8988T (cell line): ENCODE data around the gene BDNF.
"Not testable (repeated sequence)": the region's sequence is repeated elsewhere in the genome, so short reads cannot be mapped to it uniquely, and the experiment has no call there.

Source experiments
- DNase-seq: peaks from one replicate; pipeline ENCODE4 v3.0.0; 2011

The BDNF gene

GRCh38 chr11:27665508-27666101, 34.6 kb downstream of the BDNF start:
- DNase-seq = not testable (repeated sequence)

DNA sequence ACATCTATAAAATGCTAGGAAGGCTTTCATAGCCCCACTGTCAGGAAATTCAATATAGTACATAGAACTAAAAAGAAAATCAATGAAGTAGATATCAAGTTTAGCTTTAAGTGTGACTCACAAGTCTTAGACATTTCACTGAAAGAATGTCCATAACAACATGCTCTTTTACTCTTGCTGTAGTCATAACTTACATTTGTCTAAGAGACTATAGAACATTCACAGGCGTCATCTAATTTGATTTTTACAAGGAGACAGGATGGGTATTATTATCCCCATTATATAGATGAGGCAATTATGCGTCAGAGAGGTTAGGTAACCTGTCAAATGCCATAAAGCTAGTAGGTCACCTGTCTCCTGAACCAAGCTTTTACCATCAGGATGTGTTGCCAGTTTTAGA, 36.9 kb downstream of the BDNF start:
- no peak for DNase-seq

DNA sequence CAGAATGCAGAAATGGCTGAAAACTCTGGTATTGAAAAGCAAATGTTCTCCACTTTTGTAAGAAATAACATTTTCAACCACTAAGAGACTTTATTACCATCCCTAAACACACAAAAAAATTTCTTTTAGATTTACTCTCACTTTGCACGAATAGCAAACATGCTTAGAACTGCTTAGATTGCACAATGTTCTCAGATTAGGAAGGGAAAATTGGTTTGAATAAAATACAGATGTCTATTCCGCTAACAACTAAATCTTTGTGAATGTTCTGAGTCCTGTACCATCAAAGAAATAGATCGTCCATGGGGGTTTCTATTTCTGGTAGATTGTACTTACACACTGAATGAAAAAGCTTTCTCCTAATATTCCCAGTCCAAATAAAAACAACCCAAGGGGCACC, 40.1 kb downstream of the BDNF start:
- DNase-seq = no peak

GRCh38 chr11:27658535-27659236, 41.6 kb downstream of the BDNF start:
- no peak for DNase-seq

GRCh38 chr11:27656806-27657483, 43.3 kb downstream of the BDNF start:
- DNase-seq = no peak

DNA sequence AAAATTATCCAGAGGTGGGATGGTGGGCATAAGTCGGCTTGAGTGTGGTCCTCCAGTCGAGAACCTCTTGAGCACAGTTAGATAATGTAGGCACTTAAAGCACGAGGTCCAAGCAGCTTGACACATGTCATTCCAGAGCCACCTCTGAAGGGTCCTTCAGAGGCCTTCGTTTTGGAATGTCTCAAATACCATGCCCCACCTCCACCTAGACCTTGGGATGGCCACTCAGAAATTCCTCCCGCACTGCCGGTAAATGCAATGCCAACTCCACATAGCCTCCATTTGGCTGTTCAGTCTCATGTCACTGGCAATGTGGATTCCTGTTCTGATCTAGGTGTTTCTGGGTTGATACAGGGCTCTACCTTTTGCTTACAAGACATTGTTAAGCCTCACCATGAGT, 43.9 kb downstream of the BDNF start:
- DNase-seq = no peak

DNA sequence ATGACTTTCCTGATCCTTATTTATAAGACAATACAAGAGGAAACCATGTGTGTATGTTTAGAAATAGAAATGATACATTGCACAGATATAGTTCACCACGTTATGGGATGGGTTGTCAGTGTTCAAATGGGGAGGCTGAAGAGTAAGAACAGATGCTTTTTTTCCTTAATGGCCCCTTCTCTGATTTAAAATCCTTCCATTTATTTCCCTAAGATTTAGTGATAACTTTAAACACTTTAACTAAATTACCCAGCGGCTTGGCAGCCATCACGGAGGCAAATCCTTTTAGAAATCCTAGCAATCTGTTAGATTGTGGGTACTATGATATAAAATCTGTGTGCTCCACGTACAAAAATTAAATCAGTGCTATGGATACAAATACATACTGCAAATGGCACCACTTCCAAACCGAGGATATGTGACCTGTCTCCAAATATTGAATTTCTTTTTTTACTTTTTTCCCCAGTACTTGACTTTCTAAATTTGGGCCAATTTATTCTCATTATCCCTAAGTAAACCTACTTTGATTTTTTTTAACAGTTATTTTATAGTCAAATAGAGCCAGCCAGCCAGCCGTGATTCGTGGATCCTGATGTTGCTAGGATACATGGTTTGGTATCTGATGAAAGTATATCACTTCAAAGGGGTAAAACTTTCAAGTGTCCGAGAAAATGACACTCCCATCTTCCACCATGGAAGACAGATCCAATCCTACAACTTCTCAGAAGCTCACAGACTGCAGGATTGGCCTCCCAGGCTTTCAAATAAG, 46.1 kb downstream of the BDNF start:
- DNase-seq = no peak

DNA sequence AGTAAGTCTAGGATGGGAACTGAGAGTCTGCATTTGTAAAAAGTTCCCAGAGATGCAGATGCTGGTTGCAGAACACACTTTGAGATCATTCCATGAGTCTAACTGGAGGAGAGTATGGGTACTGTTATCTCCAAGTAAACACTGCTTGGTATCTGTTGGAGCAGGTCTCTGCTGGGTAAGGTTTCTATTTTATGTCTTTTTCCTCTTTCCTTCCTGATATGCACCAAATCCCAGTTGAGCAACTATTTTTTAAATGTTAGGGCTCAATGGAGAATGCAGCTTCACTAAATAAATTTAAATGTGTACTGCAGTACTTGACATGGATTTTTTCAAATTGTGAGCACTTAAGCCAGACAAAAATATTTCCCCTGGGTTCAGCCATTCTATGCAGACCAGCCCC, 48.5 kb downstream of the BDNF start:
- DNase-seq = no peak

- DNase-seq = no peak
Observed at GRCh38 chr11:27650988-27651387, 49.3 kb downstream of the BDNF start.

GRCh38 chr11:27649800-27650199, 50.5 kb downstream of the BDNF start:
- DNase-seq = no peak

DNA sequence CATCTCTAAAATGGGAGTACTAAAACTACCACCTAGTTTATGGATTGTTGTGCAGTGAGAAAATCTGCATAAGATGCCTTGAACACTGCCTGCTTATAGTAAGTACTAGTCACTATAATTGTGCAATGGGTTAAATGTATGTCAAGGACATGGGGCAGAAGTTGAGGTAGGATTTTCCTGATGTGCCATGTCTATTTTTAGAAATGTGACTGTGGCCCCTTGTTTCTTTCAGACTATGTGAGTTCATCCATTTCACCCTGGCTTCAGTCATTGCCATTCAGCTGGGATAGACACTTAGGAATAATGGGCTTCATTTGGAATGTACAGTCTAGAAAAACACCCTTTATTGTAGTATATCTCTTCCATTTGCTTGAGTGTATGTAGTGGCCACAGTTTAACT, 51.4 kb downstream of the BDNF start:
- DNase-seq = no peak

DNA sequence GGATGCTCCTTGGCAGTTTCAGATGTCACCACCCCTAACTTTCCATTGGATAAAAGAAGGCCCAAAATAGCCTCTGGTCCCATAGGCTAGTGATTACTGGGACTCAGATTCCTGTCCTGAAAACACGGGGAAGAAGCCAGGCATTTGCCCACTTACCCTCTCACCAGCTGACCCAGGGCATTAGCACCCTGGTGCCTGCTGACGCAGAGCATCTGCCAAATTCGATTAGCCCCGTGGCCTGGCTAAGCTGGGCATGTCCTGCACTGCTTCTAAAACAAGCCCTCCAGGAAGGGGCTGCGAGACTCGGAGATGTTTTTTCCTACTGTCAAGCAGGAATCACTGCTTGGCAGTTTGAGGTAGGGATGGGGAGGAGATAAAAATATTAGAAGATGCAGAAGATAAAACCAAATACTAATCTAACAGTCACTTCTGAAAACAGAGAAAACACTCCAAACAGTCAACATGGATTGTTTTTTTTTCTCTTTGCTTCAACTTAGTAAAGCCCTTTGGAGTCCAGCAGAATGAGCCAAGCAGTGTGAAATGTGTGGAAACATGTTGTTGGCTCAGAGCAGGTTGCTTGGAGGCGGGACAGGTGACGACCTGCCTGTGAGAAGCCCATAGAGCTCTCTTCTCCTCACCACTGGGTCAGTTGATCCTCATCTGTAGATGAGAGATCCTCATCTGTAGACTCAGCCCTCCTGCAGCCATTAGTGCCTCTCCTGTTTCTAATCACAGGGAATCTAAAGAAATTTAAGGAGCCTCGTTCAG, 54.0 kb downstream of the BDNF start:
- no peak for DNase-seq

DNA sequence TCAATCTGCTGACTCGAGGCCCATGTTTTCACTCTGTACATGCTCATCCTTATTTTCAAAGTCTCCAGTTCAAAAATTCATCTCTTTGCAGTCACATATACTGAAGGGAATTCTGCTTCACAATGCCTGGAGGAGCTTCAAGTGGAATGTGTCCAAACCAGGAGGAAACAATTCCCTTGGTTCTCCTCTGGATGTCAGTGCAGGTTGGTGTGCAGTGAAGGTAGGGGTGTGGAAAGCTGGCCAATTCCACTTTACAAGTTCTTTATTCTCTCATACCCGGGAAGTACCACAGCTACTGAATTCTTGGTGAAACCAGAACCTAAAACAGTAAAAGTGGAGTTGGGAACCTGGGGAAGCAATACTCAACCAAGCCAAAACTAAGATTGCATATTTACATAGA, 57.3 kb downstream of the BDNF start:
- no peak for DNase-seq

GRCh38 chr11:27640954-27641353, 59.3 kb downstream of the BDNF start:
- no peak for DNase-seq

DNA sequence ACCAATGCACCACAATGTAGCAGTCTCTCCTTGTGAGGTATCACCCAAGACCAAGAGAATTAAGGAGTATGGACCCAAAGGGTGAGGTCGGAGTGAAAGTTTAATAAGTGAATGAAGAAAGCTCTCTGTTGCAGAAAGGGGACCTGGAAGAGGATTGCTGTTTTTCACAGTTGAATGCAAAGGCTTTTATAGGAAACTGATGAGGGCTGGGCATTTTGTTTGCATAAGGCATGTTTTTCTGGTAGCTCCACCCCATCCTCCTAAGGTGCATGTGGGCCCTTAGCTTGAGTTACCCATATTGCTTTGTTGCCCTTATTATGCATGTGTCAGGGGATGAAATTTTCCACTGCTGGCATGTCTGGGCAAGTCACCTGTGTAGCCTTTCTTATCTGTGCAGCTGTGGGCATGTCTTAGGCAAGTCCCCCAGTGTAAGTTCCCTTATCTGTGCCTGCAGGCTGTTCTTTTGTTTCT, 64.7 kb downstream of the BDNF start:
- no peak for DNase-seq

GRCh38 chr11:27634776-27635175, 65.5 kb downstream of the BDNF start:
- DNase-seq = not testable (repeated sequence)

GRCh38 chr11:27634282-27634681, 66.0 kb downstream of the BDNF start:
- DNase-seq = not testable (repeated sequence)

- DNase-seq = not testable (repeated sequence)
Observed at GRCh38 chr11:27629023-27629422, 71.2 kb downstream of the BDNF start.

DNA sequence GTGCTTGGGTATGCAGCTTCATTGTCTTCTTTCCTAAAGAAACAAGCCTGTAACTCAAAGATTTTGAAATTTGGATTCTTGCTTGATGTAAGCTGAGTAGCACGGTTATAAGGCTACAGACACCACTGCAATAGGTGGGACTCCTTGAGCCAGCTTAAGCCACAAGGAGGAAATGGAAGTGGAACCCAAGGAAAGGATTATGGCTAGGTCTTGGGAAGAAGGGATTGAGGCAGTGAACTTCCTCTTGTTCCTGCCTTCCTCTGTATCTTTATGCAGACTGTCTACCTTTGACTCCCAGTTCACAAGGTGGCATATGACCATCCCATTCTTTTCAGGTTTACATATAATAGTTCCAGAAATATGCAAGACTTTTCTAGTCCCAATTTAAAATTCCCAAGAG, 72.3 kb downstream of the BDNF start:
- no peak for DNase-seq

- DNase-seq = no peak
Observed at GRCh38 chr11:27626938-27627586, 73.2 kb downstream of the BDNF start.

DNA sequence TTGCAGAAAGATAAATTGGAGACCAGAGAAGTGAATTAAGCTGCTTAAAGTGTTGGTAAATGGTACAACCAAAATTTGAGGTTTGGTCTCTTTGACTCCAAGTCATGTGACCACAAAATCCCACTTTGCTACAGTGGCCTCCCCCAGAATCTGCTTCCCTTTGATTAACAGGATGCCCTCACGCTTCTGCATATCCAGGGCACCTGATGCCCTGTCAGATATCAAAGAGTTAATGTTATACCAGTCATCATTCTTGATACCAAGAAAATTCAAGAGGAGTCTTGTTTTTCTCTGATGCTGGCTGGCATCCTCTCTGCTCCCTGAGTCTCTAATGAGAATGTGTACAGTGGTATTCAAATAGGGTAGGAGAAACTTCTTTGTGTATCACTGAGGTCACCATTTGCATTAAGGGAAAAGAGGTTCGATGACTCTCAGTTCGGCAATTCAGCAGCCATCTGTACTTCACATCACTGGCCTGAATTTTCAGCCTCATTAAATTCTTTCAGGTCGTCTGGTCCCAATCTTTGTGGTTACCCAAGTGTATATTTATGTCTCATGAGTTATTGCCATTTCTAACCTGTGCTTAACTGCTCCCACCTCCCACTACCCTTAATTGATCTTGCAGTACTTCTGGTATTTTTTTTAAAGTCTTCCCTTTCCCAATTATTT, 73.9 kb downstream of the BDNF start:
- DNase-seq = no peak
